K562 (cell line): ENCODE results near the gene LAIR1.

ENCODE experiments used
- EZH2 ChIP-seq: IDR thresholded peaks from 2 replicates; pipeline ENCODE4 v1.6.1; 2012; ENCODE audit warnings: low read depth, mild to moderate bottlenecking, inconsistent platforms, low read length, borderline replicate concordance
- KLF6 ChIP-seq: fragments of 250-450 bp; sonication (Bioruptor Pico); IDR thresholded peaks from 2 replicates; pipeline ENCODE4 v1.4.0; 2020; ENCODE audit warnings: mild to moderate bottlenecking, moderate library complexity, borderline replicate concordance
- MCM2 ChIP-seq: fragments of 450-650 bp; IDR thresholded peaks from 2 replicates; pipeline ENCODE4 v1.6.1; 2017; ENCODE audit warnings: low read depth, mild to moderate bottlenecking
- MED1 ChIP-seq: sonication (generic); formaldehyde crosslinking; IDR thresholded peaks from 2 replicates; pipeline ENCODE4 v1.8.1; 2023; ENCODE audit warnings: missing genetic modification reagents, borderline replicate concordance
- MXI1 ChIP-seq: IDR thresholded peaks from 2 replicates; pipeline ENCODE4 v1.6.1; 2011; ENCODE audit warnings: low read depth, mild to moderate bottlenecking, improper control_type of control experiment, low read length
- SMARCB1 ChIP-seq: IDR thresholded peaks from 2 replicates; pipeline ENCODE4 v1.6.1; 2011; ENCODE audit warnings: improper control_type of control experiment, low read depth; ENCODE audit not compliant: insufficient read length
- ZNF197 ChIP-seq: fragments of 200-800 bp; sonication (Bioruptor generic); IDR thresholded peaks from 2 replicates; pipeline ENCODE4 v1.6.1; 2016; ENCODE audit warnings: low read depth, missing genetic modification characterization, missing compliant biosample characterization
- ZNF668 ChIP-seq: fragments of 250-450 bp; sonication (Bioruptor Pico); IDR thresholded peaks from 2 replicates; pipeline ENCODE4 v1.8.0; 2022; ENCODE audit warnings: mild to moderate bottlenecking, inconsistent platforms
- ZNF764 ChIP-seq: fragments of 250-450 bp; sonication (Bioruptor Pico); IDR thresholded peaks from 2 replicates; pipeline ENCODE4 v1.4.0; 2020; ENCODE audit warnings: low read depth, mild to moderate bottlenecking, moderate library complexity
- TF ChIP-seq, protein P1 (sequence below): sonication (generic); formaldehyde crosslinking; IDR thresholded peaks from 2 replicates; pipeline ENCODE4 v1.5.0; 2020; ENCODE audit warnings: missing genetic modification reagents
- TF ChIP-seq, protein P2 (sequence below): sonication (generic); formaldehyde crosslinking; IDR thresholded peaks from 2 replicates; pipeline ENCODE4 v1.8.0; 2022; ENCODE audit warnings: mild to moderate bottlenecking, missing genetic modification reagents
- TF ChIP-seq, protein P3 (sequence below), 2 experiments: fragments of 200-800 bp in 1 of 2; sonication (Bioruptor generic) in 1 of 2; sonication (generic) in 1 of 2; formaldehyde crosslinking in 1 of 2; IDR thresholded peaks in 1 of 2; conservative IDR thresholded peaks in 1 of 2; 2 replicates each; pipeline versions ENCODE4 v1.5.0 to v1.6.1; 2016 to 2020; ENCODE audit warnings: missing compliant biosample characterization in 1 of 2, missing genetic modification characterization in 1 of 2, missing genetic modification reagents in 1 of 2
- TF ChIP-seq, protein P4 (sequence below): fragments of 250-450 bp; sonication (Bioruptor Pico); IDR thresholded peaks from 2 replicates; pipeline ENCODE4 v1.4.0; 2020; ENCODE audit warnings: mild to moderate bottlenecking, moderate library complexity
- TF ChIP-seq, protein P5 (sequence below), 3 experiments: IDR thresholded peaks in 2 of 3; conservative IDR thresholded peaks in 1 of 3; 2 replicates each; pipeline ENCODE4 v1.5.1; 2011 to 2012; ENCODE audit warnings: low read length in 3 of 3, mild to moderate bottlenecking in 3 of 3, control low read depth in 2 of 3, improper control_type of control experiment in 1 of 3, inconsistent platforms in 1 of 3, low read depth in 1 of 3, mixed read lengths in 1 of 3, moderate library complexity in 1 of 3; ENCODE audit not compliant: insufficient read depth in 2 of 3

DNA sequence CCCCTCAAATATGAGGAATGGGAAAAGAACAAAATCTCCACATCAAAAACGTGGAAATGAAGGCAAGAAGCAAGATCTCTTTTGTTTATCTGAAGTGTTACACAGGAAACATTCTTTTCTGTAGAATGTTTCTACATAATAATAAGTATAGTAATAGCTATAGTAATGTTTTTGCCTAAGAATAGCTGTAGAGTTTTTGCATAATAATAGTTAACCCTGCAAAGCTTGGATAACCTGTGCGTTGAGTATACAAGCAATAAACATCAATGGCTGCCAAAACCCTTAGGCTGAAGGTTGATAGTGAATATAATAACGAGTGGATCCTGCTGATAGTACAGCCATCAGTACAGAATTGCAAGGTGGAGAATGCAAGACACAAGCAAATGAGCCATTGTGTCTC, 40.7 kb downstream of the LAIR1 start:
- TF ChIP-seq MED1 (CRISPR knock-in tag), result no peak
- TF ChIP-seq MCM2, result no peak
- TF ChIP-seq, protein P1, sequence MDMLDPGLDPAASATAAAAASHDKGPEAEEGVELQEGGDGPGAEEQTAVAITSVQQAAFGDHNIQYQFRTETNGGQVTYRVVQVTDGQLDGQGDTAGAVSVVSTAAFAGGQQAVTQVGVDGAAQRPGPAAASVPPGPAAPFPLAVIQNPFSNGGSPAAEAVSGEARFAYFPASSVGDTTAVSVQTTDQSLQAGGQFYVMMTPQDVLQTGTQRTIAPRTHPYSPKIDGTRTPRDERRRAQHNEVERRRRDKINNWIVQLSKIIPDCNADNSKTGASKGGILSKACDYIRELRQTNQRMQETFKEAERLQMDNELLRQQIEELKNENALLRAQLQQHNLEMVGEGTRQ, result no peak
- no peak for TF ChIP-seq EZH2
- TF ChIP-seq, protein P2, sequence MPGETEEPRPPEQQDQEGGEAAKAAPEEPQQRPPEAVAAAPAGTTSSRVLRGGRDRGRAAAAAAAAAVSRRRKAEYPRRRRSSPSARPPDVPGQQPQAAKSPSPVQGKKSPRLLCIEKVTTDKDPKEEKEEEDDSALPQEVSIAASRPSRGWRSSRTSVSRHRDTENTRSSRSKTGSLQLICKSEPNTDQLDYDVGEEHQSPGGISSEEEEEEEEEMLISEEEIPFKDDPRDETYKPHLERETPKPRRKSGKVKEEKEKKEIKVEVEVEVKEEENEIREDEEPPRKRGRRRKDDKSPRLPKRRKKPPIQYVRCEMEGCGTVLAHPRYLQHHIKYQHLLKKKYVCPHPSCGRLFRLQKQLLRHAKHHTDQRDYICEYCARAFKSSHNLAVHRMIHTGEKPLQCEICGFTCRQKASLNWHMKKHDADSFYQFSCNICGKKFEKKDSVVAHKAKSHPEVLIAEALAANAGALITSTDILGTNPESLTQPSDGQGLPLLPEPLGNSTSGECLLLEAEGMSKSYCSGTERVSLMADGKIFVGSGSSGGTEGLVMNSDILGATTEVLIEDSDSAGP (CRISPR knock-in tag), result no peak
- TF ChIP-seq ZNF668 (CRISPR knock-in tag), result no peak
- TF ChIP-seq, protein P3, sequence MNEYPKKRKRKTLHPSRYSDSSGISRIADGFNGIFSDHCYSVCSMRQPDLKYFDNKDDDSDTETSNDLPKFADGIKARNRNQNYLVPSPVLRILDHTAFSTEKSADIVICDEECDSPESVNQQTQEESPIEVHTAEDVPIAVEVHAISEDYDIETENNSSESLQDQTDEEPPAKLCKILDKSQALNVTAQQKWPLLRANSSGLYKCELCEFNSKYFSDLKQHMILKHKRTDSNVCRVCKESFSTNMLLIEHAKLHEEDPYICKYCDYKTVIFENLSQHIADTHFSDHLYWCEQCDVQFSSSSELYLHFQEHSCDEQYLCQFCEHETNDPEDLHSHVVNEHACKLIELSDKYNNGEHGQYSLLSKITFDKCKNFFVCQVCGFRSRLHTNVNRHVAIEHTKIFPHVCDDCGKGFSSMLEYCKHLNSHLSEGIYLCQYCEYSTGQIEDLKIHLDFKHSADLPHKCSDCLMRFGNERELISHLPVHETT (CRISPR knock-in tag; conservative IDR thresholded peaks at IDR 0.05 in 1 of 2, IDR thresholded peaks at IDR 0.05 in 1 of 2), result no peak
- TF ChIP-seq MXI1, result no peak
- TF ChIP-seq, protein P4, sequence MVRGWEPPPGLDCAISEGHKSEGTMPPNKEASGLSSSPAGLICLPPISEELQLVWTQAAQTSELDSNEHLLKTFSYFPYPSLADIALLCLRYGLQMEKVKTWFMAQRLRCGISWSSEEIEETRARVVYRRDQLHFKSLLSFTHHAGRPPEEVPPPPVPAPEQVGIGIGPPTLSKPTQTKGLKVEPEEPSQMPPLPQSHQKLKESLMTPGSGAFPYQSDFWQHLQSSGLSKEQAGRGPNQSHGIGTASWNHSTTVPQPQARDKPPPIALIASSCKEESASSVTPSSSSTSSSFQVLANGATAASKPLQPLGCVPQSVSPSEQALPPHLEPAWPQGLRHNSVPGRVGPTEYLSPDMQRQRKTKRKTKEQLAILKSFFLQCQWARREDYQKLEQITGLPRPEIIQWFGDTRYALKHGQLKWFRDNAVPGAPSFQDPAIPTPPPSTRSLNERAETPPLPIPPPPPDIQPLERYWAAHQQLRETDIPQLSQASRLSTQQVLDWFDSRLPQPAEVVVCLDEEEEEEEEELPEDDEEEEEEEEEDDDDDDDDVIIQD (CRISPR knock-in tag), result no peak
- no peak for TF ChIP-seq KLF6 (CRISPR knock-in tag)
- TF ChIP-seq ZNF197 (CRISPR knock-in tag), result no peak
- TF ChIP-seq, protein P5, sequence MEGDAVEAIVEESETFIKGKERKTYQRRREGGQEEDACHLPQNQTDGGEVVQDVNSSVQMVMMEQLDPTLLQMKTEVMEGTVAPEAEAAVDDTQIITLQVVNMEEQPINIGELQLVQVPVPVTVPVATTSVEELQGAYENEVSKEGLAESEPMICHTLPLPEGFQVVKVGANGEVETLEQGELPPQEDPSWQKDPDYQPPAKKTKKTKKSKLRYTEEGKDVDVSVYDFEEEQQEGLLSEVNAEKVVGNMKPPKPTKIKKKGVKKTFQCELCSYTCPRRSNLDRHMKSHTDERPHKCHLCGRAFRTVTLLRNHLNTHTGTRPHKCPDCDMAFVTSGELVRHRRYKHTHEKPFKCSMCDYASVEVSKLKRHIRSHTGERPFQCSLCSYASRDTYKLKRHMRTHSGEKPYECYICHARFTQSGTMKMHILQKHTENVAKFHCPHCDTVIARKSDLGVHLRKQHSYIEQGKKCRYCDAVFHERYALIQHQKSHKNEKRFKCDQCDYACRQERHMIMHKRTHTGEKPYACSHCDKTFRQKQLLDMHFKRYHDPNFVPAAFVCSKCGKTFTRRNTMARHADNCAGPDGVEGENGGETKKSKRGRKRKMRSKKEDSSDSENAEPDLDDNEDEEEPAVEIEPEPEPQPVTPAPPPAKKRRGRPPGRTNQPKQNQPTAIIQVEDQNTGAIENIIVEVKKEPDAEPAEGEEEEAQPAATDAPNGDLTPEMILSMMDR (IDR thresholded peaks at IDR 0.05 in 2 of 3, conservative IDR thresholded peaks at IDR 0.05 in 1 of 3; ENCODE audit: insufficient read depth in 2 of 3, low read depth in 1 of 3, low read length in 3 of 3), result no peak
- TF ChIP-seq SMARCB1, result no peak
- TF ChIP-seq ZNF764 (CRISPR knock-in tag), result no peak
